Fibroblast of peridontal ligament (primary cell): ENCODE data around the gene RRP15.

ENCODE experiments used
- DNase-seq: peaks from one replicate; pipeline ENCODE4 v3.0.0-alpha.2; 2010; ENCODE audit errors: extremely low read depth

Gene RRP15

DNA sequence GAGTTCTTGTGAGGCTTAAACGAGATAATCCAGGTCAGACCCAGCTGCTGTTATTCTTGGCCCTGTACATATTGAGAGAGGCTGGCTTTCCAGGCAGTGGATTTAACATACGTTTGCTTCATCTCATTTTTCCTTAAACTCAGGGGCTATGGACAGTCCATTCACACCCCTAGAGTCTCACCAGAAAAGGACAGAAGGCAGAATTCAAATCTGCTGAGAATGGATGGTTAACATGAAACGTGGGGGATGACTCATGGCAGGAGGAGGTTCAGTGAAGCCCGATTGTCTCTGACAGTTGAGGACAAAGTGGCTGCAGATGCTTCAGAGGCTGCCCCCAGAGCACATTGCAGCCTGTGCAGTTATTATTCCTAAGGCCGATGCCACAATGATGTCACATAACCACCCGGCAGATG is 99.5 kb downstream of the RRP15 start:
- peak; percentile 52 for DNase-seq
